Endothelial cell of umbilical vein (primary cell): ENCODE data around the gene SMARCA4.

Experiments used
- CTCF ChIP-seq, 2 donors: IDR thresholded peaks; 1 replicate in 1 of 2; 2 replicates in 1 of 2; pipeline ENCODE4 v1.5.1; 2011; ENCODE audit warnings: low read length in 2 of 2, mild to moderate bottlenecking in 2 of 2, moderate library complexity in 2 of 2, control low read depth in 1 of 2, inconsistent platforms in 1 of 2, low read depth in 1 of 2; ENCODE audit not compliant: insufficient read depth in 1 of 2; ENCODE audit errors: extremely low read depth in 1 of 2
- POLR2A ChIP-seq: IDR thresholded peaks from 2 replicates; pipeline ENCODE4 v1.6.1; 2012; ENCODE audit warnings: low read depth, mild to moderate bottlenecking, control low read depth, low read length
- POLR2AphosphoS5 ChIP-seq: IDR thresholded peaks from 2 replicates; pipeline ENCODE4 v1.6.1; 2012; ENCODE audit warnings: low read depth, mild to moderate bottlenecking, control low read depth, low read length, moderate library complexity; ENCODE audit not compliant: insufficient read depth

- TF ChIP-seq POLR2AphosphoS5 (no peak), CTCF (IDR thresholded peaks at IDR 0.05; ENCODE audit: extremely low read depth in 1 of 2, insufficient read depth in 1 of 2, low read depth in 1 of 2, low read length in 2 of 2) (no peak), POLR2A (no peak)
Measured at GRCh38 chr19:11063434-11063833, 102.6 kb downstream of the SMARCA4 start.
